Occipital lobe (tissue), 2 donors: Measurements from ENCODE around the gene NUP210. TPM values are rescaled to one million over a fixed set of nuclear protein-coding genes. Genes with fewer than 3 reads are reported as not detected.

Experiments
- DNase-seq: peaks from one replicate; lab custom pipeline; 2025; lab: John Stamatoyannopoulos, UW
- total RNA-seq: library from RNA; depleted of rRNA; stranded (reverse); fragments of >200 nt; gene quantifications from one replicate; pipeline ENCODE4 v1.2.3, GENCODE V29; 2014

Gene NUP210
- total RNA-seq, 1 donor from 2014 or later: 7.5 TPM

GRCh38 chr3:13290941-13291340, 129.2 kb downstream of the NUP210 start:
- no peak for DNase-seq

- DNase-seq: no peak
These were observed 130.3 kb downstream of the NUP210 start for GRCh38 chr3:13289771-13290285.

GRCh38 chr3:13288732-13289718, 131.1 kb downstream of the NUP210 start:
- DNase-seq: no peak

- DNase-seq: no peak
These were observed 132.3 kb downstream of the NUP210 start for GRCh38 chr3:13287833-13288232.

- no peak for DNase-seq
These were observed 133.2 kb downstream of the NUP210 start for GRCh38 chr3:13286873-13287272.

- no peak for DNase-seq
These were observed 135.0 kb downstream of the NUP210 start for GRCh38 chr3:13285007-13285567.

GRCh38 chr3:13283877-13284264, 136.3 kb downstream of the NUP210 start:
- DNase-seq: no peak

GRCh38 chr3:13282986-13283876, 136.9 kb downstream of the NUP210 start:
- no peak for DNase-seq

- no peak for DNase-seq
These were observed 137.7 kb downstream of the NUP210 start for GRCh38 chr3:13282358-13282985.

- no peak for DNase-seq
These were observed 138.4 kb downstream of the NUP210 start for GRCh38 chr3:13281507-13282357.

- DNase-seq: no peak
These were observed 139.2 kb downstream of the NUP210 start for GRCh38 chr3:13280811-13281506.

GRCh38 chr3:13280122-13280790, 139.9 kb downstream of the NUP210 start:
- DNase-seq: no peak

- no peak for DNase-seq
These were observed 140.6 kb downstream of the NUP210 start for GRCh38 chr3:13279532-13279910.

GRCh38 chr3:13278783-13279531, 141.2 kb downstream of the NUP210 start:
- DNase-seq: no peak

- DNase-seq: peak; percentile 34
These were observed 142.1 kb downstream of the NUP210 start for GRCh38 chr3:13277860-13278531.

- DNase-seq: peak; percentile 44
These were observed 142.8 kb downstream of the NUP210 start for GRCh38 chr3:13277196-13277813.
